GDM1 (cell line): Measurements from ENCODE around the gene POU6F2.
A peak's percentile ranks its signal among the peaks of the same experiment; 100 is the strongest.

Experiments
- DNase-seq: peaks from one replicate; lab custom pipeline; 2025; lab: John Stamatoyannopoulos, UW

POU6F2 gene

GRCh38 chr7:39446546-39446945, 468.8 kb downstream of the POU6F2 start:
- no peak for DNase-seq

DNA sequence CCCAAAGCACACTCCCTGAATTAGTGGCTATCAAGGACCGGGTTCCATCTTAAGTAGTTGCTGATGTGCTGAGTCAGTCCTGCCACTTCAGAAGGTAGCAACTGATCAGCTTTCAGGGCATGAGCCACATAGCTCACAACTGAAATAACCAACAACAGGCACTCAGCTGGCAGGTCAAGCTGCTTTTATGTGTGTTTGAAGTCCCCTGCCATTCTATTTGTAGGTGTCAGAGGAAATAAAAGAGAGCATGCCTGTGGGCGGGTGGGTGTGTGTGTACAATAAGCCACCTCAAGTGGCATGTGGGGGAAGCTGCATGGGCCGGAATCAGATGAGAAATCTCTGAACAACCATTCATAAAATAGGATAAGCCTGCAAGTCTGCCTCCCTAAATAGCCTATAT, 474.2 kb downstream of the POU6F2 start:
- DNase-seq = no peak

DNA sequence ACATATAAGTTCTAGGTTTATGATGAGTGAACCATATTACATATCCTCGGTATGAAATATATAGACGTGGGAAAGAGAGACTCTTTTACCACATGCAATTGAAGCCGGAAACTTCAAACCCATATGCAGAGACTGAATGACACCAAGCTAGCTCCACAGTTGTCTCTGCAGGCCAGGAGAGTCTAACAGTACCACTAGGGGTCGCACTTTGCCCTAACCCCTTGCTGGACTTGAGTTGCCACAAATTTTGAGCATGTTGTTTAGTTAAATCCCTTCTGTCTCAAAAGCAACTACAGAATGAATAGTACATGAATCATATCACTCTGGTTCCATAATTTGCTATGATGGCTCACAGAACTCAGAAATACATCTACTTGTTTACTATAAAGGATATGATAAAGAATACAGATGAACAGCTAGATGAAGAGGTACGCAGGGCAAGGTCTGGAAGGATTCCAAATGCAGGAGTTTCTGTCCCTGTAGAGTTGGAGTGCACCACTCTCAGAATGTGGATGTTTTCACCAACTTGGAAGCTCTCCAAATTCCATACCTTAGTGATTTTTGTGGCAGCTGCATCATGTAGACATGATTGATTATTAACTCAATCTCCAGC, 476.1 kb downstream of the POU6F2 start:
- DNase-seq = peak; percentile 73

DNA sequence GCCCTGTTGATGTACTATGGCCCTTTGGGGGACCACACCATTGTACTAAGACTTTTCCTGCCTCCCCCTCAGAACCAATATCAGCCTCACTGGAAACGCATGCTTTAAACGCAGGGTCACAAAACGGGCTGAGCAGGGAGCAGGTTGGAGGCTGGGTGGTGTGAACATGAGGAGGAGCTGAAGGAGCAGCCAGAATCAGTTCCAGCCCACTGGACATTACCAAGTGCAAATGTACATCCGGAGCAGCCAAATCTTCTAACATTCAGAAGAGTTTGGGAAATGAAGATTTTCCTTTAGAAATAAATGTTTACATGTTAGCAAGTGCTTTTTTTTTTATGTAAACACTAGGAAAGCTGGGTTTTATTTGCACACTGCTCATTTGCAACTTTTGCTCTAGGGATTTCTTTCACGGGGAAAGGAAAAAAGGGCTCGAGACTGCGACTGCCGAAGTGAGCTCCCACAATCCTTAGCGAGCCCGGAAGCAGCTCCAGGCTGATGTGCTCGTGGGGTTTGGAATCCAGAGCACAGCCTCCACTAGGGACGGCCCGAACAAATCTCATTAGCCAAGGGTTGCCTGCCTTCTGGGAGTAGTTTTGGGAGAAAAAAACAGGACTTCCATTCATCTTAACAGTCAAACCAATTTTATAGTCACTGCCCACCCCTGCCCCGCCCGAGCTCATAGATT, 480.5 kb downstream of the POU6F2 start:
- no peak for DNase-seq

DNA sequence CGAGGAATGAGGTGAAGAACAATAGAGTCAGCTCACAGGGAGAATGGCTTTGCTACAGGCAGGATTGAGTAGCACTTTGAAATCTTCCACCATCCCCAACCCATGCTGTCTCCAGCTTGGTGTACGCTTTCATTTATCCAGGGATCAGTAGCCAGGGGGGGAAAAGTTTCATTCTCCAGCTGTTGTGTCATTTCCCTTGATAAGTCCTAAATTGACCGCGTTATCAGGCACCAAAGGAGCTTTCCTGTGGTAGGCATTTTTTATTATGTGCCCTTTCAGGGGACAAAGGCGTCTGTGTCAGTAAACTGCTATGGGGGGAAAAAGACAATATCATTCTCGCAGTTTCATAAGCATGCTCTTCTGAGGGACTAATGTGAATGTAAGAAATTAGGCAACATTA, 481.9 kb downstream of the POU6F2 start:
- DNase-seq = no peak

DNA sequence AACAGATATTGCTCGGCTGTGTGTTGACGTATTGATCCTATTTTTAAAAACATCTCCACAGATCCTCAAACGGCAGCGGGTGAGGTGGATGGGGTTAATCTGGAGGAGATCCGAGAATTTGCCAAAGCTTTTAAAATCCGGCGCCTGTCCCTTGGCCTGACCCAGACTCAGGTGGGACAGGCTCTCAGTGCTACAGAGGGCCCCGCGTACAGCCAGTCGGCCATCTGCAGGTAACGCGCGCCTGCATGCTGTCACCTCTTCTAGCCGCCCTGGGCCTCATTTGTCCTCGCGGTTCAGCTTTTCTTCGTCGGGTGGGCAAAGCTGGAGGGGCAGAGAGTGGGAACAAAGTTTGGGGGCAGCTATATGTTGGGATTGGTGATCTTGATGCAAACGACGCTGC, 482.8 kb downstream of the POU6F2 start:
- DNase-seq = no peak

DNA sequence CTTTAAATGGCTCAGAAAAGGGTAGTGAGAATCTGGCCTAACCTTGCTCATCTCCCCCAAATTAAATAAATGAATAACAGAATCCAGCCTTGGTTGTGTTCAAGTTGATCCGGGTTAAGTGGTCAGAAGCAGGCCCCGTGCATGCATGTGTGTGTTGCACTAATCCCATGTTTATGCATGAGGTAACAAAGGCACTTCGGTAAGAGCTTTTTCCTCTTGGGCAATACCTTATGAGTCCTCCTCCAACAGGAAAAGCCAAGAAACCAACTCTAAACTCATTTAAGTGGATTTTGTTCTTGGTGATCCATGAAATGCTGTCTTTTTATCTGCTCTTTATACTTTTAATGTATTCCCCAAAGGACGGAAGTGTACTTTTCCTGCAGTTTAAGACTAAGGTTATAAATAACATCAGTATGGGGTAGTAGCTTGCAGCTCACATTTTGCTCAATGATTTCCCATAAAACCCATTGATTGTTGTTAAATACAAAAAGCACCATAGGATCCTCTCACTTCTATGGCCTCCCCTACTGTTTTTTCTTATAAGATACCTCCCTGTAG, 483.6 kb downstream of the POU6F2 start:
- DNase-seq = no peak

DNA sequence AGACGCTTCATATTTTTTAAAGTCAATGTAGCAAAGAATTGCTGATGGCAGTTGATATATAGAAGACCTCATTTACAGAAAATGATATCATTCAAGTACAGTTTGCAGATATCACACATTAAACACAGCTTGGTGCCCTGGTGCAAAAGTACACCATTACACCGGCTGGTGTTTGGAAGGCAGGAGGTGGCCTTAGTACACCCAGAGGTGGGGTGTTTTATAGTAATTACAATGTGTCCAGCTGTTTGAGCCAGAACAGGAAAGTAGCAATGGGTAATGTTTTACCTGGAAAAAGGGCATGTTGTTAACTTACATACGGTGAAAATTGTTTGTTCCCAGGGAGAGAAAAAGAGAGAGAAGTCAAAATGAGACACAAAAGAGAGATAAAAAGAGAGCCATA, 485.5 kb downstream of the POU6F2 start:
- no peak for DNase-seq

DNA sequence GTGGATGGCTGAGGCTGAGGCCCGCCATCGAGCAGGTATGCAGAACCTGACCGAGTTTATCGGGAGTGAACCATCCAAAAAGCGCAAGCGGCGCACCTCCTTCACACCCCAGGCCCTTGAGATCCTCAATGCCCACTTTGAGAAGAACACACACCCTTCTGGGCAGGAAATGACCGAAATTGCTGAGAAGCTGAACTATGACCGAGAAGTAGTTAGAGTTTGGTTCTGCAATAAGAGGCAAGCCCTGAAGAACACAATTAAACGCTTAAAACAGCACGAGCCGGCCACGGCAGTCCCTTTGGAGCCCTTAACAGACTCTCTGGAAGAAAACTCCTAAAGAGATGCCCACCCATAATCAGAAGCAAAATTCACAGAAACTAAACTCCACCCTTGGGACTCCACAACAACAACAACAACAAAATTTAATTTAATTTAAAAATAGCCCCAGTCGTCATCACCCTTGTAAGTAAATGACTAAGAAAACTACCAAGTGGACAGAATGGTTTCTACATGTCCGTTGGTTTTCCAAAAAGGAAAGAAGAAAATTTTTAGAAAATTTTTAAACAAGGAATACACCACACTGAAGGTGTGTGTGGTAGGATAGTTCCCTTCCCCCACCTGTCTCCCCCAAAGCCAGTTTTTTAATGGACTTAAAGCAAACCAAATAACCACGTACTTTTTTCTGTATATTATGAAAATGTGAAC, 486.8 kb downstream of the POU6F2 start:
- no peak for DNase-seq

DNA sequence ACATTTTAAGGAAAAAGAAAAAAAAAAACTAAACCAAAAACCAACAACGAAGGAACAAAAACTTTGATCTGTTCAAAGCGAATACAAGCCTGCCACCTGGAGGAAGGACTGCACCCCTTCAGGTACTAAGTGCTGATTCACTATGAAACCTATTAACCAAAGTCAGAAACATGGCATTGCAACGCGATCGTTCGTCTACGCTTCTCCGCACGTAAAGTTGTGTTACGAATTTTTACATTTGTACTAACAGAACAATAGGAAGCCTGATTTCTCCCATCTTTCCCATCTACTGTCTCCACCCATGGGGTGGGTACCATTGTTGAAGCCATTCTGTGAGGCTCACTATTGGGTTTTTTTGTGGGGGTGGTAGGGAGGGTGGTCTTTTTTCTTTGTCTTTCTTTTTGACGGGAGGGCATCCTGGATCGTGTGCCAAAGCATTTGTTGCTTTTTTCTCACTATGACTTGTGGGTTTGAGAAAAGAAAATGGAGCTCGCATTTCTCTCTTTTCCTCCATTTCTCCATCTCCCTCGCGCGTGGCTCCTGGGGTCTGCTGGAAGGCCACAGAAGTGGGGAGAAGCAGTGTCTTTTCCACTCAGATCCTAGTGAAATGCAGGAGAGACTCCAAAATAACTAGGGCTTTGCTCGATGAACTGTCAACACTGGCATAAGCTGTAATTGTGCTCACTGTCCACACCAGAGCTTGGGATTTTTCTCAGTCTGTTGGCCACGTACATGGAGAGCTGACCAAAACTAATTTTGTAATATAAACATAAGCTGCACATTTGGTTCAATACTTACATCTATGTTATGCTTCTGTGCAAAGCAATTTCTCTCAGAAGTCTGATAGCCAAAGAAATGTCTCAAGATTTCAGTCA, 487.6 kb downstream of the POU6F2 start:
- peak; percentile 49 for DNase-seq

DNA sequence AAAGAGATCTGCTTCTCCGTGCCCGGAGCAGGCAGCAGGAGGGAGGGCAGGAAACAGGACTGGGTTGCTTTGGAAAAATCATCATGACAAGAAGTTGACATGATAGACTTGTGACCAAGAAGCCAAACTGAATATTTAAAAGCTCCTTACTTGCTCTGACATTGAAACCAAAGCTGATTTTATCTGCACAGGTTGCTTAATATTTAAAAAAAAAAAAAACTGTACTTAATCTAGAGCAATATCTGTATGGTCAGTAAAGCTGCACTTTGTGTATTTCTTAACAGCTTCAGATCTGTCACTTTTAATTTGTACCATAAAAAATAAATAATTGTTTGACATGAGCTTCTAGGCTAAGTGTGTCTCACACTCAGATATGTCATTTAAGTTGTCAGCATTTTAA, 490.6 kb downstream of the POU6F2 start:
- DNase-seq = no peak

DNA sequence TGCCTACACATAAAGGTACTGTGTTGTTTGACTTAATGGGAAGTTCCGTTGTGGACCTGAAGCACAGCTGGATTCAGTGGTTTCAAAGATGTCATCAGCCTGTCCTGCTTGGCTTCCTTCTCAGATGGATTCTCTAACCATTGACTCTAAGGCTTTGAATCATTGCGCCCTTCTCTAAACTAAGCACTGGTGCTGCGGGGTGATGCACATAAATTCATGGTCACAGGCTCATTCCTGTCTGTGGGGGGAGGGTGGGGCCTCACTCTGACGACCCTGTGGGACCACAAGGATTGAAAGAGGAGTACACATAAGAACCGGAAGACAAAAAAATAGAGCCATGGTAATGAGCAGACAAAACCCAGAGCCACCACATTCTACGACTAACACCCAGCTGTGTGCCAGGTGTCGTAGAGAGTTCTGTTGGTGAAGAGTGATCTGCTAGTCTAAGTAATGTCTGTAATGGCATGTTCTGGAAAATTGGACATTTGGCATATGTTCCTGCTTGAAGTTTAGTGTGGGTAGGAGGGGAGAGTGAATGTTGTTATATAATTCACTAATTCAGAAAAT, 491.2 kb downstream of the POU6F2 start:
- no peak for DNase-seq

- DNase-seq = no peak
Observed at GRCh38 chr7:39480901-39481300, 503.2 kb downstream of the POU6F2 start.

GRCh38 chr7:39488467-39489393, 511.0 kb downstream of the POU6F2 start:
- no peak for DNase-seq

GRCh38 chr7:39490296-39490695, 512.6 kb downstream of the POU6F2 start:
- no peak for DNase-seq

DNA sequence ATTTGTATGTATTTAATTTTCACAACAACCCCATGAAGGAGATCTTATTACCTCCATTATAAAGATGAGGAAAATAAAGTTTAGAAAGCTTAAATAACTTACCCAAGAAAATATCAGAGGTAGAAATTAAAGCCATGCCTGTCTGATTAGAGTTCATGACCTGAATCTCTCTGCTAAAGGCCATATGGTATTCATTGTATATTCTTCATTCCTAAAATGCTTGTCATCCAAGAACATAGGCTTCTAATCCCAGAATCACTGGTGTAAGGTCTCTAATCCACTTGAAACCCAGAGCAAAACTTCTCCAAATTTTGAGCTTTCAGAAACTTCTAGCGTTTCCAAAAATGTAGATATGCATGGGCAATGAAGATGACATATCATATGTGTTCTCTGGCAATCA, 516.2 kb downstream of the POU6F2 start:
- no peak for DNase-seq

- no peak for DNase-seq
Observed at GRCh38 chr7:39501358-39501757, 523.6 kb downstream of the POU6F2 start.

GRCh38 chr7:39504963-39505362, 527.3 kb downstream of the POU6F2 start:
- DNase-seq = no peak

DNA sequence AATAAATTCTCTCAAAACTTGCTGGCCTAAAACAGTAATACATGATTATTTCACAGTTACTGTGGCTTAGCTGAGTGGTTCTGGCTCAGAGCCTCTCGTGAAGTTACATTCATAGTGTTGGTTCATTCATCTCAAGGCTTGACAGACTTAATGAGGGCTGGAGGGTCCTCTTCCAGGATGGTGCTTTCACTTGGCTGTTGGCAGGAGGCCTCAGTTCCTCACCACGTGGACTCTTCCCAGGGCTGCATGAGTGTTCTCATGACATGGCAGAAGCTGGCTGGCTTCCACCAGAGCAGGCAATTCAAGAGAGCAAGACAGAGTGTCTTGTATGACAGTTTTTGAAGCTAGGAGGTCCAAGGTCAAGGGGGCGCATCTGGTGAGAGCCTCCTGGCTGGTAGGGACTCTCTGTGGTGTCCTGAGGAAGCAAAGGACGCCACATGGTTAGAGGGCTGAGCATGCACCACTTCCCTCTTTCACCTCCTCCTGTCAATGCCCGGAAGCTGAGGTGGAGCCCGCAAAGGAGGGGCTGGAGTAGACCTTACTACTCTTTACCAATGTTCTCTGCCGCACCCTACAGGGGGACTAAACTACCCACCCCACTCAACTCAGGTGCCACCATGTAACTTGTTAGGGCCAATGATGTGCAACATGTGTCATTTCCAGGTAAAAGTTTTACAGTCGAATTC, 530.3 kb downstream of the POU6F2 start:
- peak; percentile 85 for DNase-seq

DNA sequence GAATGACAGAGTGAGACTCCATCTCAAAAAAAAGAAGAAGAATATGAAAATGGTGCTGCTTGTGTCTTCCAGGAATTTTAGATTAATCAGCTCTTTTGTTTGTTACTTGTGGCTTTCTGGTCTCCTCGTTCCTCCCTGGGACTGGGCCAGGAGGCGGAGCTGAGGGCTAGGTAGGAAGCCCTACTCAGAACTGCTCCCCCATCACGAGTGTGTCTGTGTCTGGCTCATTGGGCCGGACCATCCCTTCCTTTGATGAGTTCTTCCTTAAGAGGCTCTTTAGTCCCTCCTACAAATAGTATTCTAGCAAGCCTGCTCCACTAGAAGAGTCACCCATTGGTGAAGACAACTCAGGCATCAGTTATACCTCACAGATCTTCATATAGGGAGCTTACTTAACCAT, 531.7 kb downstream of the POU6F2 start:
- no peak for DNase-seq
